Glomerular endothelial cell (primary cell): Measurements from ENCODE around the gene CTDSPL. TPM values are rescaled to one million over a fixed set of nuclear protein-coding genes. Genes with fewer than 3 reads are reported as not detected.
"Not testable (repeated sequence)": the region's sequence is repeated elsewhere in the genome, so short reads cannot be mapped to it uniquely, and the experiment has no call there.

ENCODE experiments used
- DNase-seq: peaks from one replicate; pipeline ENCODE4 v3.0.0-alpha.2; 2011; ENCODE audit warnings: low read depth, low spot score; ENCODE audit errors: extremely low read depth
- total RNA-seq: library from RNA; depleted of rRNA; stranded (reverse); fragments of >200 nt; gene quantifications from 2 replicates; pipeline ENCODE4 v1.2.3, GENCODE V29; 2015

Gene CTDSPL
- total RNA-seq, 1 donor from 2014 or later = 21.1 TPM

GRCh38 chr3:37961622-37962431 is 100.1 kb downstream of the CTDSPL start:
- no peak for DNase-seq

GRCh38 chr3:37963016-37963415 is 101.3 kb downstream of the CTDSPL start:
- DNase-seq = no peak

GRCh38 chr3:37963635-37964034 is 102.0 kb downstream of the CTDSPL start:
- no peak for DNase-seq

GRCh38 chr3:37964146-37964545 is 102.5 kb downstream of the CTDSPL start:
- DNase-seq = no peak

GRCh38 chr3:37964716-37965115 is 103.0 kb downstream of the CTDSPL start:
- DNase-seq = no peak

- DNase-seq = no peak
These were observed 105.7 kb downstream of the CTDSPL start for GRCh38 chr3:37967260-37967881.

GRCh38 chr3:37968199-37968598 is 106.5 kb downstream of the CTDSPL start:
- DNase-seq = no peak

- no peak for DNase-seq
These were observed 107.3 kb downstream of the CTDSPL start for GRCh38 chr3:37968813-37969595.

GRCh38 chr3:37969596-37970100 is 108.0 kb downstream of the CTDSPL start:
- no peak for DNase-seq

- no peak for DNase-seq
These were observed 109.1 kb downstream of the CTDSPL start for GRCh38 chr3:37970802-37971201.

GRCh38 chr3:37971467-37971866 is 109.8 kb downstream of the CTDSPL start:
- no peak for DNase-seq

- DNase-seq = not testable (repeated sequence)
These were observed 110.4 kb downstream of the CTDSPL start for GRCh38 chr3:37972056-37972455.

- no peak for DNase-seq
These were observed 111.8 kb downstream of the CTDSPL start for GRCh38 chr3:37973246-37974054.

- DNase-seq = no peak
These were observed 112.7 kb downstream of the CTDSPL start for GRCh38 chr3:37974121-37975083.

- no peak for DNase-seq
These were observed 118.1 kb downstream of the CTDSPL start for GRCh38 chr3:37979541-37980461.

GRCh38 chr3:37980462-37981347 is 119.0 kb downstream of the CTDSPL start:
- no peak for DNase-seq

GRCh38 chr3:37981348-37981664 is 119.6 kb downstream of the CTDSPL start:
- DNase-seq = no peak
